Inflammatory macrophage (primary cell): ENCODE results near the gene OR52E8.

Experiments
- DNase-seq, 2 donors: peaks; one replicate each; pipeline ENCODE4 v3.0.0-alpha.2; 2020 to 2022

OR52E8 gene

GRCh38 chr11:5807580-5807979, 49.9 kb downstream of the OR52E8 start:
- DNase-seq, result no peak
